ENCODE data around the gene SNTB2.

SNTB2 gene

DNA sequence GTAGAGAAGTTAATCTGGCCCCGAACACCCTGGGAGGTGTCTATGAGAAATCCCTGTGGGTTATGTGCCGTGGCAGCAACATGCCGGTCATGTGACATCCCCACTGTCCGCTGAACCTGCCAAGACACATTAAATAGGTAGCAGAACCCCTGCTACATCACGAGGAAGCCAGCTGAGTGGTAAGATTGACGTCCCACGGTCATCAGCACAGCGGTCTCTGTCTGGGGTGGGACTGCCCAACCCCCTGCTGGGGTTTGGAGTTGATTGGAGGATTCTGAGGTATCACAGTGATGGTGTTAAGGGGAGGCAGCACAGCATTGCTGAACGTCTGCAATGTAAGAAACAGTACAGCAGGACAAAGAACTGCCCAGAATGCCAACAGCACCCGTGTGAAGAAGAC lies 162.6 kb downstream of the SNTB2 start:
- DNase-seq = no peak

DNA sequence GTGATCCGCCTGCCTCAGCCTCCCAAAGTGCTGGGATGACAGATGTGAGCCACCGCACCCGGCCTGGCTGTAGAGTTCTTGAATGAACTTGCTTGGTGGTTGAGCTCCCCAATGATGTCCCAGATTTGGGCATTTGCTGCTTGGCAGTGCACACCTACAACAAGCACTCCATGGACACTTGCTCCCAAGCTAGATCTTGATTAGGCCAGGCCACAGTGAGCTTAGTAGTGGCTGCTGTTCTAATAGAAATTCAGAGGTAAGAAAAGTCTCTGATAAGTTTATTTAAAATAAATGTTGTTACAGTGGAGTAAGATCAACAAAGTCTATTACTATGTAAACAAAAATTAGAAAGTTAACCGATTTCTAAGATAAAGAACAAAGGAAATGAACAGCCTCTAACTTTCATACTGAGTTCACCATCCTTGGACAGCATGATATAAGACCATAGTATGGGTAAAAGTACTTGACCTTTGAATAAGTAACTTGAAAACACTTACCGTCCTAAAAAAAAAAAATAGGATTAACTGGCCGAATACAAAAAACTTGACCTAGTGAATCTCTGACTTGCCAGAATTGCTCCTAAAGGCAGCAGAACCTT lies 163.7 kb downstream of the SNTB2 start:
- no peak for DNase-seq

DNA sequence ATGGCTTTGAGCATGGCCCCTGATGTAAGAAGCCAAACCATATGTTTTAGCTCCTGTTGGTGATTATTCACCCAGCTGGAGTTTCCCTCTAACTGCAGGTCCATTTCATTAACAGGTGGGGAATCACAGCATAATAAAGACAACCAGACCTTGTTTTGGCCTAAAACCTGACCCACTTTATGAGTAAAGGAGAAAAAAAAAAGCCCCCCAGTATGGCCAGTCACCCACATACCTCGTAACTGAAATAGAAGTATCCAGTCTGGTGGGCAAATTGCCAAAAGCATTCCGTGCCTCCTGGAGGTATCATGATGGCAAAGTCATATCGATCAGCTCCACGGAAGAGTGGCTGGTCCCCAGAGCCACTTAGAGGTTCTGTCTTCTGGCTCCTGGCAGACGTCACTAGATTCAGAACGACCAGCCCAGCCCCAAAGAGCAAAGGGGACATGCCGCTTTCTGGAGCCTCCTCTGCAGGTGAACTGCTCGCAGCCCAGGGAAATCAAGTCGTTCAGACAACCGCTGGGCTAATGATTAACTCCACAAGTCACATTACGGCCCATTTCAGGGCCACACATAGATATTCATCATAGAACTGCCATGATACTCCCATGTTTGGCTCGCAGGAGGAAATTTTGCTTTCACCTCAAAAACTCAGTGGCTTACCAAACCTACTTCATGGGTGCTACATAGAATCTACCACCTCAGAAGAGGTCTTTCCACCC lies 164.5 kb downstream of the SNTB2 start, which contains the start of gene TMED6:
TMED6 (minus strand) TSS at position 478 of the 719 bp plus-strand sequence; CDS start at position 445, 33 bp downstream.
- no peak for DNase-seq

Data from cerebellar nuclear complex (tissue), 1 donor.